GM23338 (cell line): ENCODE data around the gene CCDC40. TPM values are rescaled to one million over a fixed set of nuclear protein-coding genes. Genes with fewer than 3 reads are reported as not detected.

Experiments used
- ATAC-seq: fragments of 200-7000 bp; cut with Tn5 transposase; 3 replicates; pipeline ENCODE4 v1.9.1; 2020
- DNase-seq: peaks from one replicate; pipeline ENCODE4 v3.0.0-alpha.2; 2015; ENCODE audit warnings: low spot score
- H2AFZ ChIP-seq: fragments of 200-600 bp; sonication (generic); 2 replicates; pipeline ENCODE4 v1.8.0; 2016; ENCODE audit warnings: antibody characterized with exemption, mild to moderate bottlenecking, moderate library complexity
- H3F3A ChIP-seq: fragments of 200-600 bp; sonication (generic); replicated peaks from 2 replicates; pipeline ENCODE4 v1.8.0; 2017; ENCODE audit warnings: antibody characterized with exemption, mixed run types, low read depth
- H3K27ac ChIP-seq: fragments of 200-600 bp; sonication (generic); 2 replicates; pipeline ENCODE4 v1.6.1; 2016; ENCODE audit warnings: low read depth
- H3K27me3 ChIP-seq: fragments of 200-600 bp; sonication (generic); 2 replicates; pipeline ENCODE4 v1.8.0; 2016; ENCODE audit warnings: mild to moderate bottlenecking, mixed run types, moderate library complexity; ENCODE audit not compliant: insufficient read depth
- H3K36me3 ChIP-seq: fragments of 200-600 bp; sonication (generic); 2 replicates; pipeline ENCODE4 v1.8.0; 2016; ENCODE audit warnings: mild to moderate bottlenecking; ENCODE audit not compliant: insufficient read depth
- H3K4me1 ChIP-seq: fragments of 200-600 bp; sonication (generic); 2 replicates; pipeline ENCODE4 v1.8.0; 2016; ENCODE audit warnings: mild to moderate bottlenecking, moderate library complexity; ENCODE audit not compliant: insufficient read depth
- H3K4me2 ChIP-seq: fragments of 200-600 bp; sonication (generic); 2 replicates; pipeline ENCODE4 v1.7.1; 2017; ENCODE audit warnings: mixed run types
- H3K4me3 ChIP-seq: fragments of 200-600 bp; sonication (generic); 2 replicates; pipeline ENCODE4 v1.6.1; 2016; ENCODE audit warnings: mixed run types
- H3K79me2 ChIP-seq: fragments of 200-600 bp; sonication (generic); replicated peaks from 2 replicates; pipeline ENCODE4 v1.8.0; 2017; ENCODE audit warnings: mild to moderate bottlenecking; ENCODE audit not compliant: insufficient read depth
- H3K9me2 ChIP-seq: fragments of 200-600 bp; sonication (generic); 2 replicates; pipeline ENCODE4 v1.8.0; 2017; ENCODE audit not compliant: insufficient read depth
- H4K20me1 ChIP-seq: fragments of 200-600 bp; sonication (generic); replicated peaks from 2 replicates; pipeline ENCODE4 v1.8.0; 2017; ENCODE audit warnings: mild to moderate bottlenecking; ENCODE audit not compliant: insufficient read depth
- H3K27ac Mint-ChIP-seq: 2 replicates; pipeline ENCODE4 v1.8.0; 2020; ENCODE audit warnings: inconsistent platforms, mild to moderate bottlenecking, moderate library complexity, mixed read lengths
- H3K27me3 Mint-ChIP-seq: 3 replicates; pipeline ENCODE4 v1.8.0; 2022; ENCODE audit warnings: low read depth, mild to moderate bottlenecking, moderate library complexity, mixed read lengths, inconsistent platforms; ENCODE audit not compliant: insufficient read depth, poor library complexity
- H3K36me3 Mint-ChIP-seq: 3 replicates; pipeline ENCODE4 v1.8.0; 2021; ENCODE audit warnings: low read depth, mild to moderate bottlenecking, inconsistent platforms, moderate library complexity, mixed read lengths
- H3K4me1 Mint-ChIP-seq: 3 replicates; pipeline ENCODE4 v1.8.0; 2020; ENCODE audit warnings: mild to moderate bottlenecking, inconsistent platforms, mixed read lengths
- H3K4me3 Mint-ChIP-seq: 3 replicates; pipeline ENCODE4 v1.8.0; 2021; ENCODE audit warnings: moderate library complexity, mild to moderate bottlenecking, inconsistent platforms, mixed read lengths
- H3K9me3 Mint-ChIP-seq: 3 replicates; pipeline ENCODE4 v1.8.0; 2020; ENCODE audit warnings: moderate library complexity, mild to moderate bottlenecking, inconsistent platforms, mixed read lengths
- CTCF ChIP-seq, 2 experiments: fragments of 200-600 bp in 1 of 2; sonication (generic) in 1 of 2; conservative IDR thresholded peaks; 2 replicates each; pipeline versions ENCODE4 v1.5.1 to v1.6.1; 2016 to 2017; ENCODE audit warnings: antibody characterized with exemption in 2 of 2, low read depth in 2 of 2, mild to moderate bottlenecking in 2 of 2, moderate library complexity in 1 of 2
- ETS1 ChIP-seq: IDR thresholded peaks from 2 replicates; pipeline ENCODE4 v1.6.1; 2016; ENCODE audit warnings: antibody characterized with exemption
- EZH2phosphoT487 ChIP-seq: fragments of 200-600 bp; sonication (generic); IDR thresholded peaks from one replicate; pipeline ENCODE4 v1.8.1; 2018; ENCODE audit warnings: antibody characterized with exemption; ENCODE audit not compliant: unreplicated experiment
- JUNB ChIP-seq: IDR thresholded peaks from one replicate; pipeline ENCODE4 v1.6.1; 2016; ENCODE audit warnings: antibody characterized with exemption; ENCODE audit not compliant: unreplicated experiment
- NANOG ChIP-seq: IDR thresholded peaks from 2 replicates; pipeline ENCODE4 v1.6.1; 2016; ENCODE audit warnings: antibody characterized with exemption, borderline replicate concordance
- POLR2AphosphoS5 ChIP-seq: IDR thresholded peaks from 2 replicates; pipeline ENCODE4 v1.6.1; 2016; ENCODE audit warnings: antibody characterized with exemption, low read depth
- REST ChIP-seq: IDR thresholded peaks from one replicate; pipeline ENCODE4 v1.6.1; 2018; ENCODE audit warnings: antibody characterized with exemption; ENCODE audit not compliant: unreplicated experiment
- STAT1 ChIP-seq: IDR thresholded peaks from one replicate; pipeline ENCODE4 v1.6.1; 2016; ENCODE audit warnings: antibody characterized with exemption; ENCODE audit not compliant: unreplicated experiment
- ZNF114 ChIP-seq: fragments of 250-450 bp; sonication (Bioruptor Pico); IDR thresholded peaks from 2 replicates; pipeline ENCODE4 v1.5.0; 2020; ENCODE audit warnings: mild to moderate bottlenecking, moderate library complexity
- ZNF331 ChIP-seq: fragments of 250-450 bp; sonication (Bioruptor Pico); IDR thresholded peaks from 2 replicates; pipeline ENCODE4 v1.5.0; 2020; ENCODE audit warnings: low read depth, mild to moderate bottlenecking, moderate library complexity
- ZNF462 ChIP-seq: fragments of 250-450 bp; sonication (Bioruptor Pico); IDR thresholded peaks from 2 replicates; pipeline ENCODE4 v1.5.0; 2020; ENCODE audit warnings: mild to moderate bottlenecking, moderate library complexity
- polyA plus RNA-seq: library from polyadenylated mRNA; unstranded; fragments of >200 nt; fragmentation: Nextera tagmentation; extraction: Ambion mirVana; gene quantifications from 2 replicates; pipeline ENCODE4 v1.2.1, GENCODE V29; 2016
- total RNA-seq: library from RNA; depleted of rRNA; stranded (reverse); fragments of >200 nt; shearing (Covaris generic); gene quantifications from 2 replicates; pipeline ENCODE4 v1.2.3, GENCODE V29; 2014

CCDC40 gene
- total and polyA plus RNA-seq, 2 experiments from 2014 or later: 7.6 to 8.1 TPM

- TF ChIP-seq ZNF462: no peak
- TF ChIP-seq STAT1: no peak
- peak; percentile 19; the same call in 1 of the 2 replicates for TF ChIP-seq POLR2AphosphoS5
Observed at GRCh38 chr17:80008383-80008840, 28.0 kb upstream of the CCDC40 start (continued).

GRCh38 chr17:80008848-80009247 is 27.6 kb upstream of the CCDC40 start:
- Histone ChIP-seq H2AFZ (no peak overlapping the region), H3K4me3 (no peak overlapping the region), H3K79me2 (peaks cover 16% of the 10 kb centered on the region), H3K27ac (0 out of 2 replicates have a peak overlapping the region, but pooled peaks have one; percentile 32), H3K9me2 (no peaks in the 10 kb centered on the region), H3K27me3 (no peaks in the 10 kb centered on the region), H4K20me1 (peaks cover 18% of the 10 kb centered on the region), H3K4me2 (no peak overlapping the region), H3F3A (peaks cover 5% of the 10 kb centered on the region; the same call in 1 of the 2 replicates), H3K4me1 (peaks cover 8% of the 10 kb centered on the region), H3K36me3 (peaks cover 4% of the 10 kb centered on the region; the same call in 1 of the 2 replicates)
- Mint-ChIP-seq H3K4me3 (no peak overlapping the region), H3K27ac (no peak overlapping the region), H3K4me1 (peaks cover 16% of the 10 kb centered on the region), H3K9me3 (no peaks in the 10 kb centered on the region), H3K36me3 (peaks cover 13% of the 10 kb centered on the region), H3K27me3 (peaks cover 6% of the 10 kb centered on the region)
- ATAC-seq (peak; percentile 8), DNase-seq (no peak)
- TF ChIP-seq ETS1 (no peak), ZNF114 (CRISPR knock-in tag) (no peak), STAT1 (no peak), REST (no peak), EZH2phosphoT487 (no peak), JUNB (no peak), ZNF331 (CRISPR knock-in tag) (no peak), POLR2AphosphoS5 (no peak), NANOG (no peak), CTCF (conservative IDR thresholded peaks at IDR 0.05; ENCODE audit: low read depth in 2 of 2) (no peak)
